ENCODE measurements around the gene NME7. TPM values are rescaled to one million over a fixed set of nuclear protein-coding genes. Genes with fewer than 3 reads are reported as not detected.
"Not testable (repeated sequence)": the region's sequence is repeated elsewhere in the genome, so short reads cannot be mapped to it uniquely, and the experiment has no call there.

NME7 gene
- total and polyA plus RNA-seq, 3 experiments from 2014 or later: 21.7 to 28.3 (median 25.3) TPM

DNA sequence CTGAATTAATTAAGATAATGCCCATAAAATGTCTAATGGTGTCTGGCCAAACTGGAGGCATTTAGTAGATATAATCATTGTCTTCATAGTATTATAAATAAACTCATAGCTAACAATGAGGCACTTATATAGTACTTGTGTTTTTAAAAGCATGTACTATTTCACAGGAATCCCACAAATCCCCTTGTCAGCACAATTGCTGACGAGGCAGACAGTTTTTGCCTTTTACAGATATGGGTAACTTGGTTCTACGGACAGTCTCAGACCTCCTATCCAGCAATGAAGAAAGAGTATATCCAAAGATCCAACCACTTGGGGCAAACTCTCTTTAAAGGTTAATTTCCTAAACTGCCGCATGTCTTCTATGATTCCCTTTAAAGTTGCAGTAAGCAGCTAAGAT is 187.4 kb downstream of the NME7 start:
- H3K27ac Mint-ChIP-seq: no peak overlapping the region
- no peaks in the 10 kb centered on the region for H3K27me3 Mint-ChIP-seq
- no peak overlapping the region for H3K4me3 Mint-ChIP-seq
- ChIA-PET POLR2A (no interaction called here), CTCF (no interaction called here)
- no peaks in the 10 kb centered on the region for H3K9me3 ChIP-seq (ENCODE audit: low read length)
- H3K36me3 ChIP-seq (ENCODE audit: insufficient read depth, low read length): no peaks in the 10 kb centered on the region
- H3K27ac ChIP-seq (ENCODE audit: low read depth, low read length): no peak overlapping the region
- H3K9me3 Mint-ChIP-seq: peaks cover 0 to 6% (median 4%) of the 10 kb centered on the region in 5 donors
- H3K4me1 Mint-ChIP-seq: no peaks in the 10 kb centered on the region
- no peaks in the 10 kb centered on the region for H3K27me3 ChIP-seq (ENCODE audit: insufficient read depth, low read length, poor library complexity, severe bottlenecking)
- H3K36me3 Mint-ChIP-seq: peaks cover 0 to 10% (median 3%) of the 10 kb centered on the region in 3 donors
- no peak for DNase-seq
- H3K4me3 ChIP-seq (ENCODE audit: low read length): no peak overlapping the region
- no peaks in the 10 kb centered on the region for H3K4me1 ChIP-seq (ENCODE audit: insufficient read depth, low read length)

- H3K36me3 Mint-ChIP-seq: peaks cover 0 to 10% (median 3%) of the 10 kb centered on the region in 3 donors
- H3K4me1 Mint-ChIP-seq; CTCF ChIA-PET; H3K36me3 ChIP-seq (ENCODE audit: insufficient read depth, low read length); H3K4me3 ChIP-seq (ENCODE audit: low read length); H3K4me1 ChIP-seq (ENCODE audit: insufficient read depth, low read length); H3K9me3 Mint-ChIP-seq; H3K27me3 ChIP-seq (ENCODE audit: insufficient read depth, low read length, poor library complexity, severe bottlenecking); H3K4me3 Mint-ChIP-seq; DNase-seq; H3K9me3 ChIP-seq (ENCODE audit: low read length); H3K27ac Mint-ChIP-seq; POLR2A ChIA-PET; H3K27me3 Mint-ChIP-seq; H3K27ac ChIP-seq (ENCODE audit: low read depth, low read length): not testable (repeated sequence)
Observed at GRCh38 chr1:169179431-169179830, 188.2 kb downstream of the NME7 start.

- Mint-ChIP-seq H3K27ac (no peak overlapping the region), H3K9me3 (peaks cover 0 to 6% (median 4%) of the 10 kb centered on the region in 5 donors), H3K36me3 (peaks cover 0 to 7% (median 3%) of the 10 kb centered on the region in 3 donors), H3K4me3 (no peak overlapping the region), H3K27me3 (no peaks in the 10 kb centered on the region), H3K4me1 (no peaks in the 10 kb centered on the region)
- ChIA-PET CTCF (no interaction called here), POLR2A (no interaction called here)
- H3K4me1 ChIP-seq (ENCODE audit: insufficient read depth, low read length): no peaks in the 10 kb centered on the region
- H3K4me3 ChIP-seq (ENCODE audit: low read length): no peak overlapping the region
- H3K27ac ChIP-seq (ENCODE audit: low read depth, low read length): no peak overlapping the region
- no peaks in the 10 kb centered on the region for H3K36me3 ChIP-seq (ENCODE audit: insufficient read depth, low read length)
- DNase-seq: no peak
- H3K9me3 ChIP-seq (ENCODE audit: low read length): no peaks in the 10 kb centered on the region
- H3K27me3 ChIP-seq (ENCODE audit: insufficient read depth, low read length, poor library complexity, severe bottlenecking): no peaks in the 10 kb centered on the region
Observed at GRCh38 chr1:169175461-169175860, 192.1 kb downstream of the NME7 start.

- CTCF ChIA-PET: no interaction called here
- H3K27me3 Mint-ChIP-seq: no peaks in the 10 kb centered on the region
- Histone ChIP-seq H3K27ac (ENCODE audit: low read depth, low read length) (no peak overlapping the region), H3K36me3 (ENCODE audit: insufficient read depth, low read length) (no peaks in the 10 kb centered on the region), H3K9me3 (ENCODE audit: low read length) (no peaks in the 10 kb centered on the region), H3K4me3 (ENCODE audit: low read length) (no peak overlapping the region), H3K4me1 (ENCODE audit: insufficient read depth, low read length) (no peaks in the 10 kb centered on the region), H3K27me3 (ENCODE audit: insufficient read depth, low read length, poor library complexity, severe bottlenecking) (no peaks in the 10 kb centered on the region)
- no peak overlapping the region for H3K27ac Mint-ChIP-seq
- H3K9me3 Mint-ChIP-seq: no peaks in the 10 kb centered on the region
- H3K4me3 Mint-ChIP-seq: no peak overlapping the region
- H3K4me1 Mint-ChIP-seq: no peaks in the 10 kb centered on the region
- POLR2A ChIA-PET: no interaction called here
- H3K36me3 Mint-ChIP-seq: peaks cover 0 to 9% (median 5%) of the 10 kb centered on the region in 3 donors
- DNase-seq: no peak
Observed at GRCh38 chr1:169163059-169163458, 204.5 kb downstream of the NME7 start.

- Histone ChIP-seq H3K4me1 (ENCODE audit: insufficient read depth, low read length) (no peaks in the 10 kb centered on the region), H3K27ac (ENCODE audit: low read depth, low read length) (no peak overlapping the region), H3K27me3 (ENCODE audit: insufficient read depth, low read length, poor library complexity, severe bottlenecking) (no peaks in the 10 kb centered on the region), H3K4me3 (ENCODE audit: low read length) (no peak overlapping the region), H3K9me3 (ENCODE audit: low read length) (no peaks in the 10 kb centered on the region), H3K36me3 (ENCODE audit: insufficient read depth, low read length) (no peaks in the 10 kb centered on the region)
- Mint-ChIP-seq H3K4me3 (no peak overlapping the region), H3K36me3 (peaks cover 0 to 6% (median 5%) of the 10 kb centered on the region in 3 donors), H3K27ac (no peak overlapping the region), H3K4me1 (no peaks in the 10 kb centered on the region), H3K27me3 (no peaks in the 10 kb centered on the region), H3K9me3 (no peaks in the 10 kb centered on the region)
- CTCF ChIA-PET: no interaction called here
- DNase-seq: no peak
- POLR2A ChIA-PET: no interaction called here
Observed at GRCh38 chr1:169161496-169162194, 206.0 kb downstream of the NME7 start.

- Mint-ChIP-seq H3K36me3 (peaks cover 0 to 6% (median 5%) of the 10 kb centered on the region in 3 donors), H3K9me3 (no peaks in the 10 kb centered on the region), H3K4me3 (no peak overlapping the region), H3K27ac (no peak overlapping the region), H3K4me1 (no peaks in the 10 kb centered on the region), H3K27me3 (no peaks in the 10 kb centered on the region)
- ChIA-PET CTCF (no interaction called here), POLR2A (no interaction called here)
- H3K36me3 ChIP-seq (ENCODE audit: insufficient read depth, low read length): no peaks in the 10 kb centered on the region
- DNase-seq: no peak
- H3K27ac ChIP-seq (ENCODE audit: low read depth, low read length): no peak overlapping the region
- no peaks in the 10 kb centered on the region for H3K27me3 ChIP-seq (ENCODE audit: insufficient read depth, low read length, poor library complexity, severe bottlenecking)
- no peaks in the 10 kb centered on the region for H3K4me1 ChIP-seq (ENCODE audit: insufficient read depth, low read length)
- H3K9me3 ChIP-seq (ENCODE audit: low read length): no peaks in the 10 kb centered on the region
- no peak overlapping the region for H3K4me3 ChIP-seq (ENCODE audit: low read length)
Observed at GRCh38 chr1:169160845-169161495, 206.6 kb downstream of the NME7 start.

- Mint-ChIP-seq H3K27me3 (no peaks in the 10 kb centered on the region), H3K9me3 (no peaks in the 10 kb centered on the region), H3K4me3 (no peak overlapping the region), H3K4me1 (no peaks in the 10 kb centered on the region), H3K27ac (no peak overlapping the region), H3K36me3 (peaks cover 0 to 4% (median 0%) of the 10 kb centered on the region in 3 donors)
- Histone ChIP-seq H3K4me1 (ENCODE audit: insufficient read depth, low read length) (no peaks in the 10 kb centered on the region), H3K27ac (ENCODE audit: low read depth, low read length) (no peak overlapping the region), H3K36me3 (ENCODE audit: insufficient read depth, low read length) (no peaks in the 10 kb centered on the region), H3K27me3 (ENCODE audit: insufficient read depth, low read length, poor library complexity, severe bottlenecking) (no peaks in the 10 kb centered on the region), H3K9me3 (ENCODE audit: low read length) (no peaks in the 10 kb centered on the region), H3K4me3 (ENCODE audit: low read length) (no peak overlapping the region)
- POLR2A ChIA-PET: no interaction called here
- DNase-seq: no peak
- CTCF ChIA-PET: no interaction called here
Observed at GRCh38 chr1:169156580-169156979, 211.0 kb downstream of the NME7 start.

- no peak overlapping the region for H3K4me3 ChIP-seq (ENCODE audit: low read length)
- H3K27ac ChIP-seq (ENCODE audit: low read depth, low read length): no peak overlapping the region
- H3K4me1 Mint-ChIP-seq: no peaks in the 10 kb centered on the region
- no peaks in the 10 kb centered on the region for H3K27me3 ChIP-seq (ENCODE audit: insufficient read depth, low read length, poor library complexity, severe bottlenecking)
- no peaks in the 10 kb centered on the region for H3K9me3 ChIP-seq (ENCODE audit: low read length)
- H3K4me1 ChIP-seq (ENCODE audit: insufficient read depth, low read length): no peaks in the 10 kb centered on the region
- H3K27ac Mint-ChIP-seq: no peak overlapping the region
- H3K9me3 Mint-ChIP-seq: no peaks in the 10 kb centered on the region
- peaks cover 0 to 5% (median 0%) of the 10 kb centered on the region in 3 donors for H3K36me3 Mint-ChIP-seq
- CTCF ChIA-PET: no interaction called here
- no peaks in the 10 kb centered on the region for H3K27me3 Mint-ChIP-seq
- no peaks in the 10 kb centered on the region for H3K36me3 ChIP-seq (ENCODE audit: insufficient read depth, low read length)
- no peak overlapping the region for H3K4me3 Mint-ChIP-seq
- POLR2A ChIA-PET: no interaction called here
- DNase-seq: no peak
Observed at GRCh38 chr1:169155675-169156074, 211.9 kb downstream of the NME7 start.

Data from CD8-positive, alpha-beta memory T cell (primary cell).